ENCODE data around the gene MOCS3. TPM values are rescaled to one million over a fixed set of nuclear protein-coding genes. Genes with fewer than 3 reads are reported as not detected.

MOCS3 gene
- total RNA-seq, 2 donors from 2014 or later: 3.2 to 3.8 TPM

Other genes starting within 250 kb of the MOCS3 start
- 1 to 10 TPM; 4.0 to 6.8 TPM for gene PARD6B, start 227.2 kb upstream of the MOCS3 start, total RNA-seq
- 1 to 10 TPM; 8.0 to 8.5 TPM for gene BCAS4, start 163.8 kb upstream of the MOCS3 start, total RNA-seq
- gene ADNP, start 27.4 kb upstream of the MOCS3 start, total RNA-seq: 10 to 100 TPM; 54.8 to 59.7 TPM
- 10 to 100 TPM; 25.9 to 34.1 TPM for gene DPM1, start 286 bp upstream of the MOCS3 start, total RNA-seq
- gene KCNG1, start 64.3 kb downstream of the MOCS3 start, total RNA-seq: under 1 TPM in 1 of 2 donors, not detected in 1; 0.90 TPM

All from T-helper 17 cell (primary cell).